OCI-LY1 (cell line): Measurements from ENCODE around the gene AP2B1.

Experiments used
- CTCF ChIP-seq: fragments of 200-600 bp; sonication (generic), shearing (Covaris generic); IDR thresholded peaks from 2 replicates; pipeline ENCODE4 v1.5.1; 2017; ENCODE audit warnings: mild to moderate bottlenecking, antibody characterized with exemption, low read length, moderate library complexity, mixed read lengths
- EZH2 ChIP-seq: fragments of 200-600 bp; sonication (generic), shearing (Covaris generic); IDR thresholded peaks from 2 replicates; pipeline ENCODE4 v1.8.0; 2017; ENCODE audit warnings: borderline replicate concordance, mixed run types, mild to moderate bottlenecking, antibody characterized with exemption, low read length, moderate library complexity, mixed read lengths

GRCh38 chr17:35760587-35760986 is 173.5 kb downstream of the AP2B1 start, which contains the start of gene C17orf50:
- TF ChIP-seq CTCF (no peak), EZH2 (no peak)
